Adrenal gland (tissue), 12 donors: ENCODE data around the gene FBXO2. TPM values are rescaled to one million over a fixed set of nuclear protein-coding genes. Genes with fewer than 3 reads are reported as not detected.

Experiments used
- DNase-seq, 7 donors: peaks; one replicate each; pipeline ENCODE4 v3.0.0-alpha.2; 2019 to 2020
- H3K27ac ChIP-seq, 5 donors: fragments of 200-600 bp; sonication (generic) in 4 of 5; 1 replicate in 3 of 5; 2 replicates in 2 of 5; pipeline versions ENCODE4 v1.5.1 to v1.8.0; 2016 to 2020; ENCODE audit warnings: mild to moderate bottlenecking in 1 of 5
- H3K27me3 ChIP-seq: fragments of 200-600 bp; 2 replicates; pipeline ENCODE4 v1.8.0; 2021
- H3K36me3 ChIP-seq, 2 donors: fragments of 200-600 bp; replicated peaks in 1 of 2; 1 replicate in 1 of 2; 2 replicates in 1 of 2; pipeline versions ENCODE4 v1.5.1 to v1.8.0; 2018 to 2022
- H3K4me1 ChIP-seq, 2 donors: fragments of 200-600 bp; replicated peaks in 1 of 2; 1 replicate in 1 of 2; 2 replicates in 1 of 2; pipeline versions ENCODE4 v1.5.1 to v1.8.0; 2018 to 2021
- H3K4me3 ChIP-seq, 4 donors: fragments of 200-600 bp; sonication (generic) in 3 of 4; one replicate each; pipeline ENCODE4 v1.5.1; 2016 to 2018
- H3K9me3 ChIP-seq, 3 donors: fragments of 200-600 bp; sonication (generic) in 1 of 3; replicated peaks in 1 of 3; 1 replicate in 2 of 3; 2 replicates in 1 of 3; pipeline versions ENCODE4 v1.5.1 to v1.8.0; 2016 to 2021
- POLR2A ChIP-seq, 2 donors: fragments of 450-650 bp; IDR thresholded peaks; one replicate each; pipeline ENCODE4 v1.6.1; 2017; ENCODE audit warnings: antibody characterized with exemption in 2 of 2, mild to moderate bottlenecking in 2 of 2, moderate library complexity in 1 of 2
- WGBS, 4 donors: extraction: QIAGEN DNeasy Blood & Tissue Kit in 2 of 4; methylation state at CpG; one replicate each; pipeline versions ENCODE4 v1.1.5 to v1.1.7; 2013 to 2017; 5-methylcytosine and 5-hydroxymethylcytosine counted together
- intact Hi-C, 2 donors: fragments of 100-400 bp; cut with DNase I; formaldehyde crosslinking; loops; one replicate each; pipeline versions ENCODE4 v1.14.1 to v1.15.0; 2022 to 2023
- polyA plus RNA-seq, 3 donors: library from polyadenylated mRNA; stranded (reverse); fragments of 200-250 nt in 2 of 3; fragments of 350-450 nt in 1 of 3; fragmentation: Illumina TruSeq in 1 of 3; extraction: RNeasy Lipid Tissue Mini Kit (QIAGEN cat#74804) in 1 of 3; gene quantifications; one replicate each; pipeline ENCODE4 v1.2.3, GENCODE V29; 2013 to 2014
- total RNA-seq, 9 donors: library from RNA; depleted of rRNA in 4 of 9; stranded (reverse); fragments of >200 nt in 4 of 9; fragments of 120-200 nt in 1 of 9; fragmentation: NEBNext Ultra II Directional in 1 of 9; extraction: Animal tissue kit (Norgen Biotek cat#: 25700) in 1 of 9; gene quantifications; one replicate each; pipeline versions ENCODE4 v1.1.0 to v1.2.4, GENCODE V29; 2013 to 2023
- TF ChIP-seq, protein P1 (sequence below), 6 experiments: fragments of 450-650 bp in 4 of 6; fragments of 200-600 bp in 2 of 6; sonication (generic) in 1 of 6; IDR thresholded peaks; 1 replicate in 5 of 6; 2 replicates in 1 of 6; pipeline versions ENCODE4 v1.5.1 to v1.8.0; 2016 to 2021; ENCODE audit warnings: antibody characterized with exemption in 6 of 6, mild to moderate bottlenecking in 2 of 6, moderate library complexity in 1 of 6
- donor health status: healthy with polysubstance abuse.
- donor health status: Bipolar disorder and iron deficiency.
- donor health status: DM: yes; HTN: yes; CAD: no.
- donor health status: DM: no; HTN: no; CAD: no.
- donor health status: DM: no; HTN: no; CAD: no.
- donor health status: DM: yes; HTN: yes; CAD: no.

The FBXO2 gene
- total and polyA plus RNA-seq, 12 donors: 2.5 to 86.6 (median 30.2) TPM

DNA sequence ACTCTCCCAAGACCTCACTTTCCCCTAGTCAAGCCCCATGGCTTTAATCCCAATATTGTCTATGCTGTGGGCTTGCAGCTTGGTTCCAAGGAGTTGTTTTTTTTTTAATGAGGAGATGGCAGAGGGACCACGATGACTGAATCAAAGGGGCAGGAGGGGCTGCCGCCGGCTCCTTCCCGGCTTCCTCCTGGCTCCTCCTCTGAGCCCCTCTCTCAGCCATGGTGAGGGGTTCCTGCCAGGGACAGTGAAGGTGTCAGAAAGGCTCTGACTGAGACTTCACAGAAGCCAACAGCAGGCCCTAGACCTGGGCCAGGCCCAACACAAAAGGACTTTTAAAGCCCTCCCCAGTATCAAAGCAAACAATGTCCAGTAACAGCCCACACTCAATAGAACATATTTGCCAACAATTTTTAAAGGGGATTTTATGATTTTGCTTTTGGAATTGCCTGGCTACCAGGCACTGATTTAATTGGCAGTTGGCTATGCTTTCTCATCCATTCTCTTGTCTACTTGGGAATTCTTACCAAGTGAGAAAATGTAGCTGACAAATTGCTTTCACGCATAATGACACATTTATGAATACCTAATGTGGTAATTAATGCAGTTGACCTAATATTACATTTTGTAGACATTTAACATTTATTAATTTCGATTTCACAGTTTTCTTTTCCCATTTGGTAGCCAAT, 54.2 kb downstream of the FBXO2 start:
- WGBS, 4 donors: 71 to 87% (median 79%) methylated on average over 6 of the region's 6 CpGs
- Histone ChIP-seq H3K36me3 (no peaks in the 10 kb centered on the region), H3K9me3 (no peaks in the 10 kb centered on the region), H3K4me1 (no peaks in the 10 kb centered on the region), H3K4me3 (no peak overlapping the region), H3K27ac (no peak overlapping the region), H3K27me3 (no peaks in the 10 kb centered on the region)
- no peak for DNase-seq
- intact Hi-C loops: no loop called here
- TF ChIP-seq POLR2A (IDR thresholded peaks at IDR 0.05): no peak
- TF ChIP-seq, protein P1, sequence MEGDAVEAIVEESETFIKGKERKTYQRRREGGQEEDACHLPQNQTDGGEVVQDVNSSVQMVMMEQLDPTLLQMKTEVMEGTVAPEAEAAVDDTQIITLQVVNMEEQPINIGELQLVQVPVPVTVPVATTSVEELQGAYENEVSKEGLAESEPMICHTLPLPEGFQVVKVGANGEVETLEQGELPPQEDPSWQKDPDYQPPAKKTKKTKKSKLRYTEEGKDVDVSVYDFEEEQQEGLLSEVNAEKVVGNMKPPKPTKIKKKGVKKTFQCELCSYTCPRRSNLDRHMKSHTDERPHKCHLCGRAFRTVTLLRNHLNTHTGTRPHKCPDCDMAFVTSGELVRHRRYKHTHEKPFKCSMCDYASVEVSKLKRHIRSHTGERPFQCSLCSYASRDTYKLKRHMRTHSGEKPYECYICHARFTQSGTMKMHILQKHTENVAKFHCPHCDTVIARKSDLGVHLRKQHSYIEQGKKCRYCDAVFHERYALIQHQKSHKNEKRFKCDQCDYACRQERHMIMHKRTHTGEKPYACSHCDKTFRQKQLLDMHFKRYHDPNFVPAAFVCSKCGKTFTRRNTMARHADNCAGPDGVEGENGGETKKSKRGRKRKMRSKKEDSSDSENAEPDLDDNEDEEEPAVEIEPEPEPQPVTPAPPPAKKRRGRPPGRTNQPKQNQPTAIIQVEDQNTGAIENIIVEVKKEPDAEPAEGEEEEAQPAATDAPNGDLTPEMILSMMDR (IDR thresholded peaks at IDR 0.05): no peak

DNA sequence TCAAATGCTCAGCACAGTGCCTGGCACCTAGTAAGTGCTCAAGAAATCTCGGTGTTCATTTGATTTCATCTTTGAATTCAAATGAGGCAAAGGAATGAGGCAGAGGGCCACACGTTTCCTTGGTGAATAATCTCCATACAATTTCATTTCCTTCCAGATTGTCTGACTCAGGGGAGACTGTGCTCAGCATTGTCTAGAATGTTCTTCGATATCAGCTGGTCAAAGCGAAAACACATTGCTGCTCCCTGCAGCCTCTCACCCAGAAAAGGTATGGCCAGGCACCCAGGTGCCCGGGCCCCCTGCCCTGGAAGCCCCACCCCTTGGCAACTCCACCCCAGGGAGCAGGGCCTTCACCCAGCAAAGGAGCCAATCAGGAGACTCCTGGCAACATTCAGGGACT, 55.8 kb downstream of the FBXO2 start:
- WGBS, 4 donors: 82 to 87% (median 85%) methylated on average over 4 to 5 of the region's 5 CpGs
- TF ChIP-seq, protein P1 (IDR thresholded peaks at IDR 0.05): no peak
- no peak for TF ChIP-seq POLR2A (IDR thresholded peaks at IDR 0.05)
- no peak for DNase-seq
- H3K9me3 ChIP-seq: no peaks in the 10 kb centered on the region
- no peaks in the 10 kb centered on the region for H3K4me1 ChIP-seq
- no peak overlapping the region for H3K4me3 ChIP-seq
- peaks cover 7% of the 10 kb centered on the region for H3K27me3 ChIP-seq
- intact Hi-C loops: no loop called here
- no peaks in the 10 kb centered on the region for H3K36me3 ChIP-seq
- no peak overlapping the region for H3K27ac ChIP-seq

Other genes with a start within 250 kb of the FBXO2 start
- gene DISP3, start 175.3 kb downstream of the FBXO2 start, total RNA-seq: 1 to 10 TPM in 1 of 9 donors, under 1 TPM in 7, not detected in 1; 0.11 to 2.8 (median 0.35) TPM
- under 1 TPM; 0.04 to 0.64 (median 0.44) TPM for gene DISP3, start 175.3 kb downstream of the FBXO2 start, polyA plus RNA-seq
- gene FBXO44, start 448 bp upstream of the FBXO2 start, total RNA-seq: 10 to 100 TPM; 10.5 to 50.1 (median 36.3) TPM
- 100 to 1,000 TPM in 1 of 3 donors, 10 to 100 TPM in 1, 1 to 10 TPM in 1; 6.3 to 121 (median 53.0) TPM for gene FBXO44, start 448 bp upstream of the FBXO2 start, polyA plus RNA-seq
- gene FBXO6, start 9.8 kb upstream of the FBXO2 start, total RNA-seq: 10 to 100 TPM in 7 of 9 donors, 1 to 10 TPM in 2; 3.3 to 26.4 (median 14.8) TPM
- gene FBXO6, start 9.8 kb upstream of the FBXO2 start, polyA plus RNA-seq: 10 to 100 TPM in 2 of 3 donors, 1 to 10 TPM in 1; 6.8 to 18.3 (median 12.4) TPM
- gene MAD2L2, start 26.7 kb upstream of the FBXO2 start, total RNA-seq: 10 to 100 TPM; 22.7 to 71.2 (median 31.1) TPM
- gene MAD2L2, start 26.7 kb upstream of the FBXO2 start, polyA plus RNA-seq: 10 to 100 TPM; 15.6 to 29.7 (median 19.5) TPM
- under 1 TPM in 3 of 9 donors, not detected in 6; under 0.01 to 0.07 (median 0.06) TPM for gene DRAXIN, start 37.3 kb upstream of the FBXO2 start, total RNA-seq
- under 1 TPM in 2 of 3 donors, not detected in 1; under 0.01 to 0.08 TPM for gene DRAXIN, start 37.3 kb upstream of the FBXO2 start, polyA plus RNA-seq
- 100 to 1,000 TPM in 1 of 9 donors, 10 to 100 TPM in 8; 33.7 to 104 (median 49.7) TPM for gene AGTRAP, start 81.7 kb upstream of the FBXO2 start, total RNA-seq
- 10 to 100 TPM; 23.4 to 57.0 (median 31.3) TPM for gene AGTRAP, start 81.7 kb upstream of the FBXO2 start, polyA plus RNA-seq
- gene C1orf167, start 107.8 kb upstream of the FBXO2 start, total RNA-seq: 1 to 10 TPM in 5 of 9 donors, under 1 TPM in 3, not detected in 1; 0.32 to 4.7 (median 2.7) TPM
- gene C1orf167, start 107.8 kb upstream of the FBXO2 start, polyA plus RNA-seq: 10 to 100 TPM in 1 of 3 donors, 1 to 10 TPM in 1, not detected in 1; 8.8 to 13.2 TPM
- 10 to 100 TPM; 20.0 to 82.4 (median 33.5) TPM for gene MTHFR, start 151.5 kb upstream of the FBXO2 start, total RNA-seq
- gene MTHFR, start 151.5 kb upstream of the FBXO2 start, polyA plus RNA-seq: 10 to 100 TPM in 2 of 3 donors, 1 to 10 TPM in 1; 8.1 to 26.4 (median 15.6) TPM
- 10 to 100 TPM; 12.0 to 29.2 (median 23.7) TPM for gene CLCN6, start 151.8 kb upstream of the FBXO2 start, total RNA-seq
- gene CLCN6, start 151.8 kb upstream of the FBXO2 start, polyA plus RNA-seq: 10 to 100 TPM; 17.8 to 28.2 (median 22.8) TPM
- gene NPPA, start 193.4 kb upstream of the FBXO2 start, total RNA-seq: not detected
- 1 to 10 TPM in 1 of 3 donors, under 1 TPM in 1, not detected in 1; 0.17 to 2.7 TPM for gene NPPA, start 193.4 kb upstream of the FBXO2 start, polyA plus RNA-seq
- not detected for gene NPPB, start 204.5 kb upstream of the FBXO2 start, total RNA-seq
- gene NPPB, start 204.5 kb upstream of the FBXO2 start, polyA plus RNA-seq: 1 to 10 TPM in 1 of 3 donors, not detected in 2; 1.1 TPM